Left hindlimb (tissue), 1 donor: Measurements from ENCODE around the gene AIFM3.
A peak's percentile ranks its signal among the peaks of the same experiment; 100 is the strongest.
"Not testable (repeated sequence)": the region's sequence is repeated elsewhere in the genome, so short reads cannot be mapped to it uniquely, and the experiment has no call there.

Experiments
- DNase-seq: peaks from one replicate; pipeline ENCODE4 v3.0.0-alpha.2; 2018

AIFM3 gene

GRCh38 chr22:20959578-20960461 is 7.2 kb upstream of the AIFM3 start:
- no peak for DNase-seq

- no peak for DNase-seq
Observed at GRCh38 chr22:20960609-20961008, 6.4 kb upstream of the AIFM3 start.

GRCh38 chr22:20962491-20962945 is 4.5 kb upstream of the AIFM3 start:
- DNase-seq, result no peak

- DNase-seq, result no peak
Observed at GRCh38 chr22:20963201-20964052, 3.6 kb upstream of the AIFM3 start.

GRCh38 chr22:20964090-20964798 is 2.8 kb upstream of the AIFM3 start:
- no peak for DNase-seq

GRCh38 chr22:20964799-20965103 is 2.3 kb upstream of the AIFM3 start:
- DNase-seq, result no peak

GRCh38 chr22:20965104-20965887 is 1.8 kb upstream of the AIFM3 start:
- DNase-seq, result no peak

GRCh38 chr22:20965888-20966855 is 883 bp upstream of the AIFM3 start:
- no peak for DNase-seq

GRCh38 chr22:20967697-20968211 is 699 bp downstream of the AIFM3 start:
- DNase-seq, result no peak

GRCh38 chr22:20968281-20968977 is 1.4 kb downstream of the AIFM3 start:
- no peak for DNase-seq

- DNase-seq, result peak; percentile 3
Observed at GRCh38 chr22:20970939-20971657, 4.0 kb downstream of the AIFM3 start.

GRCh38 chr22:20972014-20972694 is 5.1 kb downstream of the AIFM3 start:
- not testable (repeated sequence) for DNase-seq

GRCh38 chr22:20972933-20973577 is 6.0 kb downstream of the AIFM3 start:
- no peak for DNase-seq

- DNase-seq, result no peak
Observed at GRCh38 chr22:20973634-20974286, 6.7 kb downstream of the AIFM3 start.

- DNase-seq, result no peak
Observed at GRCh38 chr22:20974336-20974955, 7.4 kb downstream of the AIFM3 start.

GRCh38 chr22:20975541-20976290 is 8.7 kb downstream of the AIFM3 start:
- DNase-seq, result no peak
